RWPE2 (cell line): ENCODE measurements around the gene SUPT3H.

Source experiments
- ATAC-seq: fragments of 200-7000 bp; cut with Tn5 transposase; 3 replicates; pipeline ENCODE4 v1.9.1; 2021; ENCODE audit warnings: low read depth
- DNase-seq: peaks from one replicate; pipeline ENCODE4 v3.0.0-alpha.2; 2020; ENCODE audit warnings: low spot score
- H3K27ac ChIP-seq: fragments of 450-650 bp; 2 replicates; pipeline ENCODE4 v1.5.1; 2017; ENCODE audit warnings: mild to moderate bottlenecking; ENCODE audit not compliant: poor library complexity, severe bottlenecking
- H3K27me3 ChIP-seq: fragments of 250-450 bp; sonication (Bioruptor Pico); 2 replicates; pipeline ENCODE4 v1.5.1; 2021; ENCODE audit warnings: mild to moderate bottlenecking, moderate library complexity; ENCODE audit not compliant: insufficient read depth, poor library complexity, severe bottlenecking
- H3K36me3 ChIP-seq: fragments of 250-450 bp; sonication (Bioruptor Pico); 2 replicates; pipeline ENCODE4 v1.5.1; 2020; ENCODE audit warnings: low read depth, mild to moderate bottlenecking, moderate library complexity
- H3K4me1 ChIP-seq: fragments of 250-450 bp; sonication (Bioruptor Pico); 2 replicates; pipeline ENCODE4 v1.5.1; 2021; ENCODE audit warnings: mild to moderate bottlenecking, moderate library complexity; ENCODE audit not compliant: insufficient read depth, poor library complexity, severe bottlenecking
- H3K4me3 ChIP-seq: fragments of 250-450 bp; sonication (Bioruptor Pico); 2 replicates; pipeline ENCODE4 v1.5.1; 2021; ENCODE audit warnings: mild to moderate bottlenecking, moderate library complexity; ENCODE audit not compliant: severe bottlenecking
- H3K9me3 ChIP-seq: fragments of 250-450 bp; sonication (Bioruptor Pico); 2 replicates; pipeline ENCODE4 v1.5.1; 2021; ENCODE audit warnings: mild to moderate bottlenecking, moderate library complexity; ENCODE audit not compliant: severe bottlenecking
- CTCF ChIP-seq: fragments of 450-650 bp; IDR thresholded peaks from one replicate; pipeline ENCODE4 v1.5.1; 2017; ENCODE audit warnings: mild to moderate bottlenecking, moderate library complexity; ENCODE audit not compliant: poor library complexity, severe bottlenecking

The SUPT3H gene

GRCh38 chr6:44804546-44805159 lies 573.1 kb downstream of the SUPT3H start:
- H3K9me3 ChIP-seq, result no peaks in the 10 kb centered on the region
- H3K27ac ChIP-seq, result no peak overlapping the region
- no peak for DNase-seq
- ATAC-seq, result no peak
- H3K36me3 ChIP-seq, result no peaks in the 10 kb centered on the region
- no peak for TF ChIP-seq CTCF
- no peaks in the 10 kb centered on the region for H3K27me3 ChIP-seq
- no peaks in the 10 kb centered on the region for H3K4me1 ChIP-seq
- H3K4me3 ChIP-seq, result no peak overlapping the region

GRCh38 chr6:44804016-44804415 lies 573.7 kb downstream of the SUPT3H start:
- Histone ChIP-seq H3K27ac (no peak overlapping the region), H3K9me3 (no peaks in the 10 kb centered on the region), H3K27me3 (no peaks in the 10 kb centered on the region), H3K4me3 (no peak overlapping the region), H3K4me1 (no peaks in the 10 kb centered on the region), H3K36me3 (no peaks in the 10 kb centered on the region)
- ATAC-seq, result no peak
- no peak for DNase-seq
- no peak for TF ChIP-seq CTCF

- no peak for ATAC-seq
- no peak for TF ChIP-seq CTCF
- H3K4me1 ChIP-seq, result no peaks in the 10 kb centered on the region
- H3K27ac ChIP-seq, result no peak overlapping the region
- H3K27me3 ChIP-seq, result no peaks in the 10 kb centered on the region
- DNase-seq, result no peak
- H3K36me3 ChIP-seq, result no peaks in the 10 kb centered on the region
- no peak overlapping the region for H3K4me3 ChIP-seq
- no peaks in the 10 kb centered on the region for H3K9me3 ChIP-seq
These were observed 576.7 kb downstream of the SUPT3H start for GRCh38 chr6:44800784-44801592.

GRCh38 chr6:44800171-44800783 lies 577.5 kb downstream of the SUPT3H start:
- ATAC-seq (0 out of 3 replicates have a peak, but pooled peaks have one; percentile 12), DNase-seq (no peak)
- Histone ChIP-seq H3K36me3 (no peaks in the 10 kb centered on the region), H3K4me3 (no peak overlapping the region), H3K4me1 (no peaks in the 10 kb centered on the region), H3K27ac (no peak overlapping the region), H3K27me3 (no peaks in the 10 kb centered on the region), H3K9me3 (no peaks in the 10 kb centered on the region)
- TF ChIP-seq CTCF, result no peak
